Esophagus squamous epithelium (tissue), 4 donors: ENCODE data around the gene NOL12.

Source experiments
- CTCF ChIP-seq, 6 experiments: fragments of 450-650 bp in 4 of 6; fragments of 200-600 bp in 2 of 6; sonication (generic) in 2 of 6; IDR thresholded peaks; one replicate each; pipeline ENCODE4 v1.5.1; 2016 to 2019; ENCODE audit warnings: antibody characterized with exemption in 6 of 6, mild to moderate bottlenecking in 4 of 6, moderate library complexity in 4 of 6
- POLR2A ChIP-seq, 4 donors: fragments of 450-650 bp; IDR thresholded peaks; one replicate each; pipeline ENCODE4 v1.6.1; 2017; ENCODE audit warnings: antibody characterized with exemption in 4 of 4, mild to moderate bottlenecking in 4 of 4, moderate library complexity in 3 of 4

GRCh38 chr22:37659066-37659896 is 26.9 kb upstream of the NOL12 start:
- TF ChIP-seq POLR2A (IDR thresholded peaks at IDR 0.05) (no peak), CTCF (IDR thresholded peaks at IDR 0.05) (no peak)
